Bronchial epithelial cell (primary cell): Measurements from ENCODE around the gene MYCN. TPM values are rescaled to one million over a fixed set of nuclear protein-coding genes. Genes with fewer than 3 reads are reported as not detected.

Source experiments
- DNase-seq: peaks from one replicate; pipeline ENCODE4 v3.0.0-alpha.2; 2010; ENCODE audit warnings: low read depth
- FAIRE-seq: peaks from 2 replicates; lab custom pipeline; 2011; peaks lifted over from hg19 to GRCh38; lab: Jason Lieb, UNC
- H3K27me3 ChIP-seq: 2 replicates; pipeline ENCODE4 v1.5.1; 2011; ENCODE audit warnings: low read length; ENCODE audit not compliant: control insufficient read depth, insufficient read depth
- H3K36me3 ChIP-seq: 2 replicates; pipeline ENCODE4 v1.5.1; 2011; ENCODE audit warnings: low read length; ENCODE audit not compliant: control insufficient read depth, insufficient read depth
- H3K4me3 ChIP-seq: 2 replicates; pipeline ENCODE4 v1.5.1; 2011; ENCODE audit warnings: mild to moderate bottlenecking, low read depth, low read length, control low read depth
- CTCF ChIP-seq: IDR thresholded peaks from 2 replicates; pipeline ENCODE4 v1.5.1; 2011; ENCODE audit warnings: mild to moderate bottlenecking, moderate library complexity, low read length, control low read depth, inconsistent platforms; ENCODE audit not compliant: insufficient read depth, severe bottlenecking
- total RNA-seq: library from RNA; depleted of rRNA; stranded (reverse); fragments of >200 nt; gene quantifications from 2 replicates; pipeline ENCODE4 v1.2.1, GENCODE V29; 2014

The MYCN gene
- total RNA-seq, 1 donor from 2014 or later: not detected

GRCh38 chr2:15991231-15991630 lies 50.9 kb downstream of the MYCN start:
- DNase-seq (no peak), FAIRE-seq (no peak)
- peaks cover 1% of the 10 kb centered on the region for H3K27me3 ChIP-seq
- H3K4me3 ChIP-seq: no peak overlapping the region
- no peak for TF ChIP-seq CTCF
- H3K36me3 ChIP-seq: no peaks in the 10 kb centered on the region

- no peak for TF ChIP-seq CTCF
- no peaks in the 10 kb centered on the region for H3K36me3 ChIP-seq
- H3K27me3 ChIP-seq: peaks cover under 1% of the 10 kb centered on the region
- H3K4me3 ChIP-seq: no peak overlapping the region
- FAIRE-seq: no peak
- no peak for DNase-seq
Measured at GRCh38 chr2:15992457-15993231, 52.3 kb downstream of the MYCN start.

- FAIRE-seq (no peak), DNase-seq (no peak)
- no peak for TF ChIP-seq CTCF
- no peak overlapping the region for H3K4me3 ChIP-seq
- no peaks in the 10 kb centered on the region for H3K36me3 ChIP-seq
- no peaks in the 10 kb centered on the region for H3K27me3 ChIP-seq
Measured at GRCh38 chr2:15993232-15993610, 52.9 kb downstream of the MYCN start.

- no peak overlapping the region for H3K4me3 ChIP-seq
- no peaks in the 10 kb centered on the region for H3K27me3 ChIP-seq
- no peak for TF ChIP-seq CTCF
- H3K36me3 ChIP-seq: no peaks in the 10 kb centered on the region
- DNase-seq: no peak
- peak; percentile 7 for FAIRE-seq
Measured at GRCh38 chr2:15993666-15994065, 53.3 kb downstream of the MYCN start.

- DNase-seq (no peak), FAIRE-seq (no peak)
- Histone ChIP-seq H3K27me3 (no peaks in the 10 kb centered on the region), H3K4me3 (no peak overlapping the region), H3K36me3 (no peaks in the 10 kb centered on the region)
- TF ChIP-seq CTCF: no peak
Measured at GRCh38 chr2:15995603-15996002, 55.3 kb downstream of the MYCN start.
